ENCODE data around the gene A3GALT2. TPM values are rescaled to one million over a fixed set of nuclear protein-coding genes. Genes with fewer than 3 reads are reported as not detected.
A peak's percentile ranks its signal among the peaks of the same experiment; 100 is the strongest.

Gene A3GALT2
- total RNA-seq, 1 donor from 2014 or later = not detected

DNA sequence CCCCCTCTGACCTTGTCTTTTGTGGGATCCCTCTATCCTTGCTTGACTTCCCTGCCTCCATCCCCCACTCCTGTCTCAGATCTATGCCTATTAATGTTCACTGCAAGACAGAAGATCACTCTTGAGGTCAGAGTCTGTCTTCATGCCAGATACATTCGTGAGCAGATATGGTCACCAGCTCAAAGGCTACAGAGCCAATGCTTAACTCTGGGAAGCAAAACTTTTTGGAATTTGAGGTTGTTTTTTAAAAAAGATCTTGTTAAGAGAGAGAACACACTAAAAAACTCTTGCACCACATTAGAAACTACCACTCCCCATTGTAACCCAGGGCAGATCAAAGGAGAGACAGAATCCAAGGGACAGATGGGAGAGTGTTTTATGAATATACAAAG, 17.1 kb upstream of the A3GALT2 start:
- DNase-seq = no peak
- intact Hi-C loops (cut with DNase I) = no loop called here
- ATAC-seq (ENCODE audit: poor library complexity) = peak; percentile 23

DNA sequence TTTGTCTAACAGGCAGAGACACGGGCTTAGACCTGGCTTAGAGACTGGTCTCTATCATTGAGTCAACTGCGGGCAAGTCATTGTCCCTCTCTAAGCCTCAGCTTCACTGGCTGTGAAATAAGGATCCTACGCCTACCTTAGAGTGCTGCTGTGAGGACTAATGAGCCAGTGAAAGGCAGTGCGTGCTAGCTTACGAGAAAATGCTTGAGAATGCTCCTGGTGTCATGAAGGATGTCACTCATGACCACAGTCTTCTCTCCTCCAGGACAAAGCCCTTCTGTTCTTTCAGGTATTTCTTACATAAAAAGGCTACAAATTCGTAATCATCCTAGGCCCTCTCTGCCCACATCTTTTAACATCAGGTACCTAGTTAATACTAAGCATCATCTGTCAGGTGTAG, 16.5 kb upstream of the A3GALT2 start:
- no peak for DNase-seq
- ATAC-seq (ENCODE audit: poor library complexity) = no peak
- intact Hi-C loops (cut with DNase I) = no loop called here

DNA sequence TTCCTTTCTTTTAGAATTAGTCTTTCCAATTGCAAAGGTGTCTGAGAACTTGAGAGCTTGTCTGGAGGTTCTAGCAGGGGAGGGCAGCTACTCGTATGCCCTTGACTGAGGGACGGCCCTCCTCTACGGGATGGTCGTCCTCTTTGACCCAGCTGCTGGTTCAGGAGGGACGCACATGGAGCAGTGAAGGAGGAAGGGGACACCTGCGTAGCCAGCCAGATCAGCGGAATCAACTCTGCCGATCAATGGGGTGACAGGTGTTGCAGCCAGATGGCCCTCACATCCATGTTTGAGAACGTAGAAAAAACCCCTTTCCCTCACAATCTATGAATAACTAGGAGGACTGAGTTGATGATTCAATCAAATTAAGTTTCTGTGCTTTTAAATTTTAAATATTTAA, 15.7 kb upstream of the A3GALT2 start:
- intact Hi-C loops (cut with DNase I) = no loop called here
- no peak for DNase-seq
- ATAC-seq (ENCODE audit: poor library complexity) = no peak

DNA sequence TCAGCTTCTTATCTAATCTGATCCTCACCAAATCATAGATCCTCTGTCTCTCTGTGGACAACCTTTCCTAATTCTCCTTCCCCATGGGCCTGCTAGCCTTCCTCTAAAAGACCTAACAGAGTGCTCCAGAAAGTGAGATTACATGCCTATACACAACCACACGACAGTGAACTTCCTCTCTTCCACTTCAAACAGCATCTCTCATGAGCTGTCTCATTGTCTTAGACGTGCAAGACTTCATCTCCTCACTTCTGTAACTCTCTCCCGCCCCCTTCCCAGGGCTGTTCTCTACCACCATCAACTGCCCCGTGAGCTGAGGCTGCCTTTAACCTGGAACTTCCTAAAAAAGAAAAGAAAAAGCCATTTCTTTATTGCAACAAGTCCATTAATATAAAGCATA, 14.1 kb upstream of the A3GALT2 start:
- intact Hi-C loops (cut with DNase I) = no loop called here
- ATAC-seq (ENCODE audit: poor library complexity) (no peak), DNase-seq (no peak)

DNA sequence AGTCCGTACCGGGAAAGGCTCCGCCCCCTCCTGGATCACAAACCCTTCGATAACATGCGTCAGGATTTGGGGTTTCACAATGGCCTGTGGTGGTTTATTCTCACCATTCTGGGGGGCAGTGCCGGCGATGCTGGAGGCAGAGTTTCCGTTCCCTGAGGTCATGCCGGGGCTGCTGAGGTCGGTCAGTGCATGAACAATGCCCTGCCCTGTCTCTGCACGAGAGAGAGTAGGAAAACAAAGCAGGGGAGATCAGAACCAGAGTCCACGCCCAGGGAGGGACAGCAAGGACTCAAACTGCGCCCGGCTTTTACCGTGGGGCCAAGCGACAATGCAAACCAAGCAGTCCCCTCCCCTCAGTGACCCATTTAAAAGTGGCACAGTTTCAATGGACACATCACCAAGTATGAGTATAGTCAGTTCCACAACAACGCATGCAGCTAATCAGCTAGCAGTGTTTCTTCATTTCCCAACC, 13.2 kb upstream of the A3GALT2 start:
- ATAC-seq (ENCODE audit: poor library complexity) (peak; percentile 32), DNase-seq (peak; percentile 80)
- intact Hi-C loops (cut with DNase I) = no loop called here

DNA sequence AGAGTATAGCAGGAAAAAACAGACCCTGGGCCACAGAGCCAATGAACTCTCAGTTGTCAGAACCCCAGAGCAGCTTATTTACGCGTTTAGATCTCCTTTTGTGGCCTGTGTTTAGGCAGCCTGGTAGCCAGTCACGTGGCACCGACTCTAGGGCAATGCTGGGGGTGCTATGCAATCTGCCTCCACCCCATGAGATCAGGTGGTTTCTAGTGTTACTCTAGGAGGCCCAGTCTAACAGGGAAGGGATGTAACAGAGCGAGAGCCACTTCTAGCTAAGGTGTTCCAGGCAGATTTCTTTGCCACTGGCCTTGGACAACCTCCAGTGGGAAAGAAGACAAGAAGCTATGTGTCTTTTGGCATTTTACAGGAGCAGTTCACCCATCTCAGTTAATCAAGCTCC, 12.0 kb upstream of the A3GALT2 start:
- DNase-seq = no peak
- intact Hi-C loops (cut with DNase I) = no loop called here
- ATAC-seq (ENCODE audit: poor library complexity) = peak; percentile 8

DNA sequence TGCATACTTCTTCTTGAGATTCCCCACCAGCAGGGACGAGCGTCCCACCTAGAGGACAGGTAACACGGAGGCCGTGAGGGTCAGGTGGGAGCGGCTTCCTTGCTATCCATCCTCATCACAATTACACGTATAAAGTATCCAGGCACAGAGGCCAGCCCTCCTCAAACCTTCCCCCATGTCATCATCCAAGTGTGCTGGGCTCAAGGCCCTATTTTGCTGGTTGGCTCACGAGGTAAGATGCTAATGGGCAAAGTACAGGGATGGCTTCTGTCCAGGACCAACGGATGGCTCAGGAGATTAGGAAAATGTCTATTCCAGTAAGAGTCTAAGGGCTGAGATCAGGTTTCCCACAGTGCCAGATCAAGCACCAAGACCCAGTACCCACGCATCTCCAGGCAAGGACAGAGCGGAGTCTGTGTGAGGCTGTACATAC, 11.5 kb upstream of the A3GALT2 start:
- ATAC-seq (ENCODE audit: poor library complexity) (no peak), DNase-seq (no peak)
- intact Hi-C loops (cut with DNase I) = no loop called here

DNA sequence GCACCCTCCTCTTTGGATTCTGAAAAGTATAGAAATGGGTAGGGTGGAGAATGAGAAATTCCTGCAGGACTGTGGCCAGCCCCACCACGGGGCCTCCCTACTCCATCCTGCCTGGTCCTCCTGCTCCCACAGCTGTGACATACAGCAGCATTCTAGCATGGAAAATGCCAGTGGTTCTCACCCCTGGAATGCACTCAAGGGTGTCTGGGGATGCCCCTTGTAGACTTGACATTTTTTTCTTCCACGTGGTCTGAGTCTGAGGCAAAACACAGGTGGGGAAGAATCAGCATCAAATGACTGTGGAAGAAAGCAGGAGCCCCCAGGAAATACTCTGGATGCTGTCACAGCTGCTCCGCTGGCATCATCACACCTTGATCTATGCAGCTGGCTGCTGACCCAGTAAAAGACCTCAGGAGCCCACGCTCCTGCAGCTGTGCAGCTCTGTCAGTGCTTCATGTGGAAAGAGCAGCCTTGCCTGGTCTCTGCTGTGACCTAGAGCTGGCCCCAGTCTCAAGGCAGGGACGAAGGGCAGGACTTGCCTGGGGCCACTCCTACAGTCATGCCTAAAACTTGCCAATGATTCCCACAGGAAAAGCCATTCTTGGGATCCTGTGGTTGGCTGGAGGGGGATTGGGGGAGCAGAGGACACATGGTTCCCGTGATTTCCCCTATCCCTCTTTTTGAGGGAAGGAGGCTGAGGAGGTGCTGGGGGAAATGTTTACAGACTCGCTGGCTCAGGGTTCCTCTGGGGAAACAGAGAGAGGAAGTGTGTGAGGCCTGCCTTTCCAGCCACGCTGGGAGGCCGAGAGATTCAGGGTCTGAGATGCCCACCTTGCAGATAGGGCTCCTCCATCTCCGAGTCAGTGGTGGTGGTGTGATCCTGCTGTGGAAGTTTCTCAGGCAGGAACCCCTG, 10.8 kb upstream of the A3GALT2 start:
- intact Hi-C loops (cut with DNase I) = no loop called here
- DNase-seq = no peak
- ATAC-seq (ENCODE audit: poor library complexity) = no peak

DNA sequence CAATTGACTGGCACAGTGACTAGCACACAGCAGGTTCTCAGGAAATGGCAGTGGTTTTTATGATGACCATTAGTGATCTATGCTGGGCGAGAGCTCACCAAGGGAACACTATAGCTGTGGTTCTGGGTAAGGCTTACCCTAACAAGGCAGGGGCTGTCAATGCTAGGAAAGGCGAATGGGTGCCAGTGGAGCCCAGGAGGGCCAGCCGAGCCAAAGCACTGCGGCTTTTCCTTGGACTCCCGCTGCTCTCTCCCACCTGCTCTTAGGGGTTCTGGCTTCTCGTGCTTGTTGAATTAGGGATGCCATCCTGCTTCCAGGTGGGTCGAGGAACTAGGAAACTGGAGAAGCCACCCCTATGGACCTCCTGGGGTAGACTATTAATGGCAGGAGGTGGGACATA, 10.0 kb upstream of the A3GALT2 start:
- DNase-seq (no peak), ATAC-seq (ENCODE audit: poor library complexity) (no peak)
- intact Hi-C loops (cut with DNase I) = no loop called here

DNA sequence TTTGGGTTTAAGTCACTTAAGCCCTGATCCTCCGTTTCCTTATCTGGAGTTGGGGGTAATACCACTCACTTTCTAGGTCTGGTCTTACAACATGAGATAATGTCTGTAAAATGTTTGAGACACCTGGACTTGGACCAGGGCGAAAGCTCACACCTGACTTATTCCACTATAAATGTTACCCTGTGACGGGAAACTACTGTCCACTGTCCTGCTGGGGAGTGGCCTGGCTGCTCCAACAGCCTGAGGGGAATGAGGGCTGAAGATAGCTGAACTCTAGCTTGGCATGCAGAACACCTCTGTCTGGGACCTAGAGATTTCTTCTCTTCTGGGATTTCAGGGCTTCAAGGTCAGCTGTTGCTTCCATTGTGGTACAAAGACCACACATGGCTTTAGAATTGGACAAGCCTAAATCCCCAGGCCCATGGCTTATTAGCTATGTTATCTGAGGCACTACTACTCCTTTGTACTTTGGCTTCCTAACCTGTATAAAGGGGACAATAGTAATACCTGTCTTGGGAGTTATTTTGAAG, 9.5 kb upstream of the A3GALT2 start:
- ATAC-seq (ENCODE audit: poor library complexity) (no peak), DNase-seq (no peak)
- intact Hi-C loops (cut with DNase I) = no loop called here

DNA sequence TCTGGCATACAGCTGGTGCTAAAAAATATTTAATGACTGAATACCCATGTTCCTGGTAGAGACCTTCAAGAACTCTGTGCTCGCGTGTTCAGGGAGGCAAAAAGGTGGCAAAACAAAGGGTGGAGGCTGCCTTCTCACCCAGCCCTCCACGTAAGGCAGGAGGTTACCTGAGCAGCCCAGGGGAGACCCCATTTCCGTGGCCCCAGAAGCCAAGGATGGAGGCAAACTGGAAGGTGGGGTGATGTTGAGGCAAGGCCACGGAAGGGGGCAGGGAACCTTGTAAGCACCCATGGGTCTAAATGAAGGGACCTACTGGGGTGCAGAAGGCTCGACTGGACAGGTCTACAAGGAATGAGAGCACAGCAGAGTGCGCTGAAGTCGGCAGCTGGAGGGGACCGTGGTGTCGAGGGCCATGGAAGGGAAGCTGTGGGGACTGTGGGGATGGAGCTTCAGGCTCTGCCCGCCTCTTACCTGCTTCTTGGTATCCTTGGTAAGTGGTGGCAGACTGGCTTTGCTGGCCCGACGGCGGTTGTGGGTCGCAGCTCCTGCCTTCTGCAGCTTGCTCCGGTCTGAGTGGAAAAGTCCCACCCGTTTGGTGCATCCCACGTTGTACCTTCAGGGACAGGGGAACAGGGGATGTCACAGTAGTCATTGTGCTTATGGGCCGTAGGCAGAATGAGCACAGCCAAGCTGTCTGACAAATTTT, 8.9 kb upstream of the A3GALT2 start:
- intact Hi-C loops (cut with DNase I) = no loop called here
- no peak for ATAC-seq (ENCODE audit: poor library complexity)
- DNase-seq = no peak

DNA sequence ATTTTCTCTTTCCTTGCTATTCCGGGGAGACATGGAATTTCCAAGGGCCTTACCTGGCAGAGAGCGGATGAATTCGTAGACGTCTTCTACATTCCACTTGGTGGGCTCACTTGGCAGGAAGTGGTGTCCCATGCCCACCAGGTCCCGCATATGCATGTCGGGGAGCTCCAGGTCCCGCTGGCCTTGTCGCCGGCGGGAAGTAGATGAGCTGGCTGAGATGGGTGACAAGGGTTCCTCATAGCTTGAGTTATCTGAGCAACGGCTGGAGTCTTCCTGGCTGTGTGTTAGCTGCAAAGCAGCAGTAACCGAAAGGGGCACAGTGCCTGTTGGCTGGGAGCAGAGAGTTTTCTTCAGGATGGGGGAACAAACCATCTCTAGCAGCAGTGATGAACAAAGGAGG, 7.9 kb upstream of the A3GALT2 start:
- no peak for ATAC-seq (ENCODE audit: poor library complexity)
- intact Hi-C loops (cut with DNase I) = no loop called here
- DNase-seq = no peak

DNA sequence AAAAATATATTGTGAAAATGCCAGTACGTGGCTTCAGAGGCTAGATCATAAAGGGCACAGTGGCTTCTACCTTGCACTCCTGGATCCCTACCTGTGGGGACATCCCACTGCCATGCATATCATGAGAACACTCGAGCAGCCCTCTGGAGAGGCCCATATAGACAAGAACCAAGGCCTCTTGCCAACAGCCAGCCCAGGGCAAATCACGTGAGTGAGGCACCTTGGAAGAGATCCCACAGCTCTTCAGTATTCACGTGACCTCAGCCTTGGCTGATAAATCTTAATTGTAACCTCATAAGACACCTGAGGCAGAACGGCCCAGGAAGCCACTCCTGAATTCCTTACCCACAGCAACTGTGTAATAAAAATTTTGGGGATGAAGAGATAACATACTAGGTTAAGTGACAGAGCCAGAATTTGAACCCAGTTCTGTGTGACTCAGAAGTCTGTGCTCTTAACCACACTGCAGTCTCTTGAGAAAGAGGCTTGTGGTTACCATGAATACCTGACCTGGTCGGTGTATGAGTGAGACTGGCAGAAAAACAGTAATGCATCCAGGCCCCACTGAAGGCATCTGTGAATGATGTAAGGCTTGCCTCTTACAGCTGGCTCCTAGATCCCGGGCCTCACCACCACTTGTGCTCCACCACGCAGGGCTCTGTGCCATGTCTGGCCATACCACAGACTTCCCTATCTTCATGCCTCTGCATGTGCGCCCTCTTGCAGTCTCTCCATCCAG, 6.9 kb upstream of the A3GALT2 start:
- intact Hi-C loops (cut with DNase I) = no loop called here
- ATAC-seq (ENCODE audit: poor library complexity) (peak; percentile 69), DNase-seq (peak; percentile 73)

DNA sequence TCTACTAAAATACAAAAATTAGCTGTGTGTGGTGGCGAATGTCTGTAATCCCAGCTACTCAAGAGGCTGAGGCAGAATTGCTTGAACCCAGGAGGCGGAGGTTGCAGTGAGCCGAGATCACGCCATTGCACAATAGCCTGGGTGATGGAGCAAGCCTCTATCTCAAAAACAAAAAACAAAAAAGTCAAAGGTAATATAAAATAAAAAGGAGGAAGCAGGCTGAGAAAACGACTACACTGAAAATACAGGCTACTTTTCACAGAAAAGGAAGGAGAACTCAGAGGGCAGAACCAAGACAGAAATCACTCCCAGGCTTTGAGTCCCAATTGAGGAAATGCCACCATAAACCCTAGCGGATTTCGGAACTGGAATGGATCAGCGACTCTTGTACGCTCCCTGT, 5.9 kb upstream of the A3GALT2 start:
- intact Hi-C loops (cut with DNase I) = no loop called here

DNA sequence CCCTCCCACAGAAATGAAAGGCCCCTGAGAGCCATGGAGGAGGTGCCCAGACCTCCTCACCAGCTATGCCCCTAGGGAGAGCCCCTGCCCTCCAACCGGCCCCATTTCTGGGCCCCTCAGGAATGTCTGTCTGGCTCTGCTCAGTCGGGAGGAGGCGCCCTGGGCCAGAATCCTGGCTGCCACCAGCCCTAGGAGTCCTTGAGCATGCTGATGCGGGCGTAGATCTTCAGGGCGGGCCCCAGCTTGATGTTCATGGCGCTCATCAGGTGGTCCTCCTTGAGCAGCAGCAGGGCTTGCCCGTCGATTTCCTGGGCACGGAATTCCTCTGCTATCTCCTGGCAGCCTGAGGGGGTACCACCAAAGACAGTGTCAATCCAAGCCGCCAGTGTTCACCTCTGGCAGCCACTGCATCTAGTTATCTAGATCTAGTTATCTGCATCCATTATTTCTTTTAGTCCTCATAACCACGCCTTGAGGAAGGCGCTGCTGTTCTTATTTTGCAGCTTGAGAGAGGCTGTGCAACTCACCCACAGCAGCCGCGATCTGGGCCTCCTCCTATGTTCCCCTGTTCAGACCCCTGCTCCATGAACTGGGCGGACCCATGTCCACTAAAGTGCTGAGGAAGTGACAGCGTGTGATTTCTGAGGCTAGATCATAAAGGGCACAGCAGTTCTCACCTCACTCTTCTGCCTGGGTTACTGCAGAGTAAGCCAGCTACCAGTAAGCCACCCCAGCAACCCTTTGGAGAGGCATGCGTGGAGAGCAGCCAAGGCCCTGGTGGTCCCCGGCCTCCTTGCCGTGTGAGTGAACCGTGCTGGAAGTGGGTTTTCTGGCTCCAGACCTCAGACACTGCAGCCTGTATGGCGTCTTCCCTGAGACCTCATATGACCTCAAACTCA, 4.0 kb upstream of the A3GALT2 start:
- no peak for ATAC-seq (ENCODE audit: poor library complexity)
- intact Hi-C loops (cut with DNase I) = no loop called here
- DNase-seq = no peak

More for the DNA sequence above, 5.9 kb upstream of the A3GALT2 start:
- ATAC-seq (ENCODE audit: poor library complexity) (no peak), DNase-seq (peak; percentile 55)

DNA sequence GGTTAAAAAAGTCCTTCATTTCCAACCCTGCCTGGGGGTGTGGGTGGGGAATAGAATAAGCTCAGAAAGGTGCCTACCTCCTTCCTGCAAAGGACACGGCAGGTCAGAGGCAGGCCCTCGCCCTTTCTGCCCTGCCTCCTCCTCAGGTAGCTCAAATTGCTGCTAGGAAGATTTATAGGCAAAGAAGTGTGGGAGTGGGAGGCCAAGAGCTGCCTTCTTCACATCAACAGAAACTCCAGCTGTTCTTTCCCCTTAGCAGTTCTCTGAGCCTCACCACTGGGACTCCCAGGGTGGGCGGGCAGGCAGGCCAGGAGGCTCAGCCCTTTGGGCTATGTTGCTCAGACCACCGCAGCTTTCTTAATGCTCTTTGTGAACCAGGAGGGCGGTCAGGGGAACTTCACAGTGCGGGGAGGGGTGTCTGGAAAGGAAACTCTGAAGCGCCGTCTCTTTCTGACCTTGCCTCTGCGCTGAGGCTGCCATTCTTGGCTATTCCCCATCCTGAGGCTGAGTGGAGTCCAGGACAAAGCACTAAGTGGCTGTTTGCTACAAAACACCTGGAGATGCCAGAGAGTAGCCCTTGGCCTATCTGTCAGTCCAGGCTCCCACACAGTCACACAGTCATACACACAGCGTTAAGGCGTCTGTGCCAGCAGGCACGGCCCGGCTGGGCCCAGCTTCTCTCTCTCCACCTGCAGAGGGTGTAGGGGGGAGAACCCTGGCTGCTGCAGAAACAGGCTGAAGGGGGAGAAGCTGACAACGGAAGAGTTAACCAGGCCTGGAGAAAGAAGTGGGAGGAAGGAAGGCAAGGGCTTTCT, 3.0 kb upstream of the A3GALT2 start:
- DNase-seq = no peak
- intact Hi-C loops (cut with DNase I) = no loop called here

DNA sequence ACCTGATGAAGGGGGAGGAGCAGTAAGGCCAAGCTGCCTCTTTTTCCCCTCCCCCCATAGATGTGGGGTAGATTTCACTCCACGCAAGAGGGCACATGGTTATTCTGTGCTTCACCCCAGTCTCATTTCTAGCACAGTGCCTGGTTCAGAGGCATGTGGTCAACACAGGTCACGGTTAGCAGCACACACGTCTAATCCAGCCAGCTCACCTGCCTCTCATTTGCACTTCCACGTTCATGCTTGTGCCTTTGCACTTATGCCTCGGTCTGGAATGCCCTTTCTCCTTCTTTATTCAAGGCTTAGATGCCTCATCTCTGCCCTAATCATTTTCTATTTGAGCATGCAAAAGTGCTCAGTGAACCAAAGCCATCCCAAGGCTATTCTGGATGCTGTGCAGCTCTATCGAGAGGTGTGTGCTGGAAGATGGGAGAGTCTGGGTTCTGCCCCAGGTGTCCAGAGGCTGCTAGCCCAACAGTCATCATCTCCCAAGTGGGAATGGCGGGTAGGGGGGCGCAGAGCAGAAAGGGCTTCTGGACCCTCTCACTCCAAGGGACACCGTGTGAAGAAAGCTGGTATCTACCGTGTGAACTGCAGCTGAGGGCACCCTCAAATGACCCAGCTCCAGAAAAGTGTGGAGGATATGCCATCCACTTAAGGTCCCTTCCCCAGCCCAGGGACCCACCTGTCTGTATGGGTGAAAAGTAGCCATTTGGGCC, 2.1 kb upstream of the A3GALT2 start:
- ATAC-seq (ENCODE audit: poor library complexity) = no peak
- intact Hi-C loops (cut with DNase I) = no loop called here
- no peak for DNase-seq

More for the DNA sequence above, 3.0 kb upstream of the A3GALT2 start:
- ATAC-seq (ENCODE audit: poor library complexity) = no peak
